ENCODE measurements around the gene DDIAS. TPM values are rescaled to one million over a fixed set of nuclear protein-coding genes. Genes with fewer than 3 reads are reported as not detected.
A peak's percentile ranks its signal among the peaks of the same experiment; 100 is the strongest.

Gene DDIAS
- total and polyA plus RNA-seq, 9 of the 15 experiments (the other 6 are each of a cell fraction or from before 2014, with no cell fraction given), result 9.4 to 27.2 (median 23.3) TPM

DNA sequence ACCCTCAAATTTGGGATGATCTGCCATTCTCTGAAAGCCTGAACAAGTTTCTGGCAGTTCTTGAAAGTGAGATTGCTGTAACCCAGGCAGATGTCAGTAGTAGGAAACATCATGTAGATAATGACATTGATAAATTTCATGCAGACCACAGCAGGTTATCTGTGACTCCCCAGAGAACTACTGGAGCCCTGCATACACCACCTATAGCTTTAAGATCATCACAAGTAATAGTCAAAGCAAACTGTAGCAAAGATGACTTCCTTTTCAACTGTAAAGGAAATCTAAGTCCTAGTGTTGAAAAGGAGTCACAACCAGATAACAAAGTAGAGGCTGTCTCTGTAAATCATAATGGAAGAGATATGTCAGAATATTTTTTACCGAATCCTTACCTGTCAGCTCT, 31.0 kb downstream of the DDIAS start (continued):
- TF ChIP-seq, protein P1, sequence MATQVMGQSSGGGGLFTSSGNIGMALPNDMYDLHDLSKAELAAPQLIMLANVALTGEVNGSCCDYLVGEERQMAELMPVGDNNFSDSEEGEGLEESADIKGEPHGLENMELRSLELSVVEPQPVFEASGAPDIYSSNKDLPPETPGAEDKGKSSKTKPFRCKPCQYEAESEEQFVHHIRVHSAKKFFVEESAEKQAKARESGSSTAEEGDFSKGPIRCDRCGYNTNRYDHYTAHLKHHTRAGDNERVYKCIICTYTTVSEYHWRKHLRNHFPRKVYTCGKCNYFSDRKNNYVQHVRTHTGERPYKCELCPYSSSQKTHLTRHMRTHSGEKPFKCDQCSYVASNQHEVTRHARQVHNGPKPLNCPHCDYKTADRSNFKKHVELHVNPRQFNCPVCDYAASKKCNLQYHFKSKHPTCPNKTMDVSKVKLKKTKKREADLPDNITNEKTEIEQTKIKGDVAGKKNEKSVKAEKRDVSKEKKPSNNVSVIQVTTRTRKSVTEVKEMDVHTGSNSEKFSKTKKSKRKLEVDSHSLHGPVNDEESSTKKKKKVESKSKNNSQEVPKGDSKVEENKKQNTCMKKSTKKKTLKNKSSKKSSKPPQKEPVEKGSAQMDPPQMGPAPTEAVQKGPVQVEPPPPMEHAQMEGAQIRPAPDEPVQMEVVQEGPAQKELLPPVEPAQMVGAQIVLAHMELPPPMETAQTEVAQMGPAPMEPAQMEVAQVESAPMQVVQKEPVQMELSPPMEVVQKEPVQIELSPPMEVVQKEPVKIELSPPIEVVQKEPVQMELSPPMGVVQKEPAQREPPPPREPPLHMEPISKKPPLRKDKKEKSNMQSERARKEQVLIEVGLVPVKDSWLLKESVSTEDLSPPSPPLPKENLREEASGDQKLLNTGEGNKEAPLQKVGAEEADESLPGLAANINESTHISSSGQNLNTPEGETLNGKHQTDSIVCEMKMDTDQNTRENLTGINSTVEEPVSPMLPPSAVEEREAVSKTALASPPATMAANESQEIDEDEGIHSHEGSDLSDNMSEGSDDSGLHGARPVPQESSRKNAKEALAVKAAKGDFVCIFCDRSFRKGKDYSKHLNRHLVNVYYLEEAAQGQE (IDR thresholded peaks at IDR 0.05; ENCODE audit: borderline replicate concordance), result no peak
- TF ChIP-seq, protein P1 (CRISPR knock-in tag; IDR thresholded peaks at IDR 0.05; ENCODE audit: low read depth), result no peak
- TF ChIP-seq SIN3B (IDR thresholded peaks at IDR 0.05; ENCODE audit: low read depth) (no peak), MEIS2 (IDR thresholded peaks at IDR 0.05; ENCODE audit: partially characterized antibody) (peak; percentile 77), SMAD4 (CRISPR knock-in tag; conservative IDR thresholded peaks at IDR 0.05) (no peak), ZNF253 (CRISPR knock-in tag; conservative IDR thresholded peaks at IDR 0.05) (no peak), TCF3 (CRISPR knock-in tag; IDR thresholded peaks at IDR 0.05) (peak; percentile 35; the same call in 1 of the 2 replicates), GTF2E2 (tag; IDR thresholded peaks at IDR 0.05) (no peak), POLR2B (IDR thresholded peaks at IDR 0.05; ENCODE audit: low read depth, partially characterized antibody) (no peak)
- TF ChIP-seq, protein P2, sequence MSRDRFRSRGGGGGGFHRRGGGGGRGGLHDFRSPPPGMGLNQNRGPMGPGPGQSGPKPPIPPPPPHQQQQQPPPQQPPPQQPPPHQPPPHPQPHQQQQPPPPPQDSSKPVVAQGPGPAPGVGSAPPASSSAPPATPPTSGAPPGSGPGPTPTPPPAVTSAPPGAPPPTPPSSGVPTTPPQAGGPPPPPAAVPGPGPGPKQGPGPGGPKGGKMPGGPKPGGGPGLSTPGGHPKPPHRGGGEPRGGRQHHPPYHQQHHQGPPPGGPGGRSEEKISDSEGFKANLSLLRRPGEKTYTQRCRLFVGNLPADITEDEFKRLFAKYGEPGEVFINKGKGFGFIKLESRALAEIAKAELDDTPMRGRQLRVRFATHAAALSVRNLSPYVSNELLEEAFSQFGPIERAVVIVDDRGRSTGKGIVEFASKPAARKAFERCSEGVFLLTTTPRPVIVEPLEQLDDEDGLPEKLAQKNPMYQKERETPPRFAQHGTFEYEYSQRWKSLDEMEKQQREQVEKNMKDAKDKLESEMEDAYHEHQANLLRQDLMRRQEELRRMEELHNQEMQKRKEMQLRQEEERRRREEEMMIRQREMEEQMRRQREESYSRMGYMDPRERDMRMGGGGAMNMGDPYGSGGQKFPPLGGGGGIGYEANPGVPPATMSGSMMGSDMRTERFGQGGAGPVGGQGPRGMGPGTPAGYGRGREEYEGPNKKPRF (IDR thresholded peaks at IDR 0.05; ENCODE audit: low read depth, low read length), result no peak
- TF ChIP-seq, protein P3, sequence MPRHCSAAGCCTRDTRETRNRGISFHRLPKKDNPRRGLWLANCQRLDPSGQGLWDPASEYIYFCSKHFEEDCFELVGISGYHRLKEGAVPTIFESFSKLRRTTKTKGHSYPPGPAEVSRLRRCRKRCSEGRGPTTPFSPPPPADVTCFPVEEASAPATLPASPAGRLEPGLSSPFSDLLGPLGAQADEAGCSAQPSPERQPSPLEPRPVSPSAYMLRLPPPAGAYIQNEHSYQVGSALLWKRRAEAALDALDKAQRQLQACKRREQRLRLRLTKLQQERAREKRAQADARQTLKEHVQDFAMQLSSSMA (CRISPR knock-in tag; IDR thresholded peaks at IDR 0.05), result no peak
